NCI-H345 (cell line): Measurements from ENCODE around the gene ARHGEF7.

Experiments used
- DNase-seq: peaks from one replicate; lab custom pipeline; 2025; lab: John Stamatoyannopoulos, UW

ARHGEF7 gene

DNA sequence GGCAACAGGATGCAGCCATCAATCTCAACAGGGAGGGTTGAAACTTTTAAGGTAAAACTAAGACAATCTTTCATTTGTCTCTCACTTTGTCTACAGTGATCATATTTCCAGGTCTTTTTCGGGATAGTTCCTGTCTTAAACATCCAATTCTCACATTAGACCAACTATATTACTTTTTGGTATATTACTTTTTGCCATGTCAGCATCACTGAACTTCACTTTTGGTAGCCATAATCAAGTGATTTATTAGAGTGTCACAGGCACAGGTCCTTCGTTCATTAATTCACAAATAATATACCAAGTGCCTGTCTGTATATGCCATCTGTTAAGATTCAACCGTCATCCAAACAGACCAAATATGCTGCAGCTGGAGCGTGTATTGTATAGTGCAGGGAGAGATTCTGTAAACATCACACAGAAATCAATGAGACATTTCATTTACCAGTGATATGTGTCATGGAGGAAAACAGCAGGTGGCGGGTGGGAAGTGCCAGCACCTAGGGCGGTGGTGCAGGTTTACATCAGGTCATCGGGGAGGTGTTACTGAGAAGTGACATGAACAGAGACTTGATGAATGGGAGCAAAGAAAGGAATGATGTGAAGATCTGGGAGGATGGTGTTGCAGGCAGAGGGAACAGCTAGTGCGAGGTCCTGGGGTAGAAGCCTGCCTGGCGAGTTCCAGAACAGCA is 24.9 kb downstream of the ARHGEF7 start:
- peak; percentile 92 for DNase-seq

DNA sequence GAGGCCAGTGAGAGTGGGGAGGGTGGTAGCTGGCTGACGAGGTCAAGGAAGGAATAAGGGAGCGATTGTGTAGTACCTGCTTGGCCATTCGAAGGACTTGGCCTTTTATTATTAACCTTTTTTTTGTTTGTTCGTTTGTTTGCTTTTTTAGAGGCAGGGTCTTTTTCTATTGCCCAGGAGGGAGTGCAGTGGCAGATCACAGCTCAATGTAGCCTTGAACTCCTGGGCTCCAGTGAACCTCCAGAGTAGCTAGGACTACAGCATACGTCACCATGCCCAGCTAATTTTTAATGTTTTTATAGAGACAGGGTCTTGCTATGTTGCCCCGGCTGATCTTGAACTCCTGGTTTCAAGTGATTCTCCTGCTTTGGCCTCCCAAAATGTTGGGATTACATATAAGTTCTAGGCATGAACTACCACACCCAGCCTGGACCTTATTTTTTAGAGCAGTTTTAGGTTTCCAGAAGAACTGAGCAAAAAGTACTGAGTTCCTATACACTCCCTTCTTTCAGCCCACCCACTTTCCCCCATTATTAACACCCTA is 25.5 kb downstream of the ARHGEF7 start:
- no peak for DNase-seq

- DNase-seq: no peak
Observed at GRCh38 chr13:111142472-111142871, 27.4 kb downstream of the ARHGEF7 start.

DNA sequence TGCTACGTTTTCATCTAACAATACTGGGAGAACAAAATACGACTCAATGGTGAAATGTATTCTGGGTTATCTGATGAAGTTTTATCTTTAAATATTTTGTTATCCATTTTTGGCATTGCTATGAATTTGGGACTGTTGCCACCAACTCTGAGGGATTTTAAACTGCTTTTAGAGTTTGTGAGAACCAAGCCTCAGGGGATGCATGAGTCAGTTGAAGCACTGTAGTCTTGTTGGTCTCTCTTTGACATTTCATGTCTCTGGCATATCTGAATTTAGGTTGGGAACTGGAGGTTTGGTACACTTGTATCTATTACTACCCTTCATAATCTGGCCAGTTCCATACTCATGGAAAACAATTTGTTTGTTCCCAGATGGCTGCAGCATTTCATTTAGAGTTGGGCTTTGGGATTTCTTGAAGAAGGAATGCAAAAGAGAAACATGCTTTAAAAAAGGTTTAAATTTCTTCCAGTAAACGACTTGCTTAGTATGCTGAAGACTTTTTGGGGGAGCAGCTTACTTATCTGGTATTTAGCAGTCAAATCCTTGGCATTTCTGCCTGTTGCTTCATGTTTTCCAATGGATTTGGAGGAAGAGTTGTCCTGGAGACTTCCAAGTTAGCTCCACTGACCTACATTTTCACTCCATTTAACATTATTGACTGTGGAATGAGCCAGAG is 28.9 kb downstream of the ARHGEF7 start:
- no peak for DNase-seq

- DNase-seq: no peak
Observed at GRCh38 chr13:111145071-111145470, 30.0 kb downstream of the ARHGEF7 start.

DNA sequence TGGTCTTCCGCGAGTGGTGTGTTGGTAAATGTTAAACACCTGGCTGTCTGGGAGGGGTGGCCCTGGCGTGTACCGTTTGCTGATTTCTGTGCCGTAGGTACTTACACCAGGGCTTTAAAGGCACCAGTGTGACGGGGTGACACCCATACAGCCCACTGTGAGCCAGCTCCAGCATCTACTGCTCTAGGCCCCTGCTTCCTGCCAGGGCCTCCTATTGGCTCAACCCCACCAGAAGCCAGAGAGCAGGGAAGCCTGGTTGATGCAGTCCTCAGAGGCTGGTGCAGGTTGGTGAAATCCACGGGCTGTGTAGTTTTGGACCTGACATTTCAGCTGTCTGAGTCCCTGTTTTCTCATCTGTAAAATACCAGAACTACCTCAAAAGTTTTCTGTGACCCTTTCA is 30.4 kb downstream of the ARHGEF7 start:
- DNase-seq: no peak

DNA sequence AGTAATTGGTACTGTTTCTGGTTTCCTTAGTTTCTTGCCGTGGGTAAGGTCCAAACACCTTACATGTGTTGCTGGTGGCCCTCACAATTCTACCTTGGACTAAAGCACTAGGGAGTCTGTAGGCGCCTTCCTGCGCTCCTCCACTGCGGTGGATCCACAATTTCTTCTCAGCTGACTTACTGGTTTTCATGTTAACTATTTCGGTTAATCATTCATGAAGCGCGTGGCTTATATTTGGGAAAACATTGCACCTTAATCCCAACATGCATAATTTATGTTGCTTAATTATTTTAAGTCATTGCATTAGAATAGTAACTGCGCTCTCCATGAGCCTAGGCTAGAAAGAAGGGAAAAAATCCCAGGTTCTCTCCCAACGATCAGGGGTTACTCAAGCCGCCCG is 37.7 kb downstream of the ARHGEF7 start:
- DNase-seq: no peak

DNA sequence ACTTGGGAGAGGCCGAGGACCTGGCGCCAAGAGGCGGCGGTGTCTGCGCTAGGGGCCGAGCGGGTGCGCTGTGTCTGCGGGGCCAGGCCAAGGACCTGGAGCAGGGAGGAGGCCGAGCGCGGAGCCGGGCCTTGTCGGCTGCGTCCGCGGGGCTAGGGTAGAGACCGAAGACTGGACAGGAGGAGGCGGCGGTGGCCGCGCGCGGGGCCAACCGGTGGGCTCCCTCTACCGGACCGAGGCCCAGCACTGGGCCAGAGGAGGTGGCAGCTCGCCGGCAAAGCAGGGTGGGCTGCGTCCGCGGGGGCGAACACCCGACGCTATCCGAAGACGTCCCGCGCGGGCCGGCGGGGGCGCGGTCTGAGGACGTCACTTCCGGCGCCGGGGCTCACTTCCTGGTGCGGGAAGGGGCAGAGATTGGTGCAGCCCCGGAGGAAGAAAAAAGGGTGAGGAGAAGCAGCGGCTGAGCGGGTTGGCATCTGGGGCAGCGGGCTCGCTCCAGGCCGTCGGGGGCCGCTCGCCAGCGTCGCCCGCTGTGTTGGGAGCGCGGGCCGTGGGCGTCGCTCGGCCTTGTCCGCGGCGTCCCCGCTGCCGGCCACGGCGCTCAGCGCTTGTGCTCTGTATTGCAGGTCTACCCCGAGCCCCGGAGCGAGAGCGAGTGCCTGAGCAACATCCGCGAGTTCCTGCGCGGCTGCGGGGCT is 38.3 kb downstream of the ARHGEF7 start:
- peak; percentile 90 for DNase-seq

DNA sequence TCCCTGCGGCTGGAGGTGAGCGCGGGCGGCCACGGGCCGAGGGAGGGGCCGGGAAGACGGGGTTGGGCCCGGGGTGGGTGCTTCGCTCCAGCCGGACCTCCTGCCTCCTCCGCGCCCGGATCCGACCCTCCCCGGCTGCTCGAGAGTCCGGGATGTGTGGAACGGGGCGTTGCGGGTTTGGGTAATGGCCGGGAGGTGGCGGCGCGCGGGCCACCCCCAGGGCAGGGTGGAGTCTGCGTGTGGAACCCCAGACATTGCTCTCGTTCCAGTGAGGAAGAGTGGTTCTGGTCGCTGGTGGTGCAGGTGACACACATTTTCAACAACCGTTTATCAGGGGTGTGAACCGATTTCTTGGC is 38.8 kb downstream of the ARHGEF7 start:
- DNase-seq: peak; percentile 57

- DNase-seq: no peak
Observed at GRCh38 chr13:111156421-111156820, 41.3 kb downstream of the ARHGEF7 start.

DNA sequence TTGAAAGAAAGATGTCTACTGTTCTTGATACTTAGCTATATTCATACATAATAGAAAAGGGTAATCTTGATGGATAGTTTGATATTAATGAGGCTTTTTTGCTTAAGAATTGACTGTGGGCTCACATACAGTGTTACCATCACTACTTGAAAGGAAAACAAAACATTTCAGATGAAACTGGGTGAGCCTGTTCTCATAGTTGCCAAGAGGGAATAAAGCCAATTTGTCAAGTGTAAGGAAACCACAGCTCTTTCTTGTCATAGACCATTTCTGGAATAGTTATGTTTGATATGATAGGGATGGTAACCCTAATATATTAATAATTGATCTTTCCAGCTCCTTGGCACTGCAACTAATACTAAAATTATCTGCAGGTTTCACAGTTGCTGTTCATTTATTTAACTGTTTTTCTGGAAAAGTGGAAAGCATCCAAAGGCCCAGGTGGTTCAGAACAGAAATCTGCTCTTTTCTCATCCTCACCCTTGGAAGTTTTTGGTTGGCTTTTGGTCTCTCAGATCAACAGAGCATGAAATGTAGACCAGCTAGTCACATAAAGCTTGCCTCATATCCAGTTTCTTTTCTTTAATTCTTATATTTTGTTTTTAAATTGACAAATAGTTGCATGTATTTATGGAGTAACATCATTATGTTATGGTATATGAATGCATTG is 43.2 kb downstream of the ARHGEF7 start:
- DNase-seq: no peak

GRCh38 chr13:111159362-111160320 is 44.5 kb downstream of the ARHGEF7 start:
- DNase-seq: no peak

DNA sequence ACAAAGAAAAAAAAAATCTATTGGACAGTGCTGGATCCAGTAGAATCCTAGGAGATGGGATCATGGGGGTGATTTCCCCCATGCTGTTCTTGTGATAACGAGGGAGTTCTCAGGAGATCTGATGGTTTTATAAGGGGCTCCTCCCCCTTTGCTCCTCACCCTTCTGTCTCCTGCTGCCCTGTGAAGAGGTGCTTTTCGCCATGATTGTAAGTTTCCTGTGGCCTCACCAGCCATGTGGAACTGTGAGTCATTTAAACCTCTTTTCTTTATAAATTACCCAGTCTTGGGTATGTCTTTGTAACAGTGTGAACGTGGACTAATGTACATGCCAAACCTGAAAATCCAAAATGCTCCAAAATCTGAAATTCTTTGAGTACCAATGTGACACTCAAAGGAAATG is 45.5 kb downstream of the ARHGEF7 start:
- DNase-seq: no peak

DNA sequence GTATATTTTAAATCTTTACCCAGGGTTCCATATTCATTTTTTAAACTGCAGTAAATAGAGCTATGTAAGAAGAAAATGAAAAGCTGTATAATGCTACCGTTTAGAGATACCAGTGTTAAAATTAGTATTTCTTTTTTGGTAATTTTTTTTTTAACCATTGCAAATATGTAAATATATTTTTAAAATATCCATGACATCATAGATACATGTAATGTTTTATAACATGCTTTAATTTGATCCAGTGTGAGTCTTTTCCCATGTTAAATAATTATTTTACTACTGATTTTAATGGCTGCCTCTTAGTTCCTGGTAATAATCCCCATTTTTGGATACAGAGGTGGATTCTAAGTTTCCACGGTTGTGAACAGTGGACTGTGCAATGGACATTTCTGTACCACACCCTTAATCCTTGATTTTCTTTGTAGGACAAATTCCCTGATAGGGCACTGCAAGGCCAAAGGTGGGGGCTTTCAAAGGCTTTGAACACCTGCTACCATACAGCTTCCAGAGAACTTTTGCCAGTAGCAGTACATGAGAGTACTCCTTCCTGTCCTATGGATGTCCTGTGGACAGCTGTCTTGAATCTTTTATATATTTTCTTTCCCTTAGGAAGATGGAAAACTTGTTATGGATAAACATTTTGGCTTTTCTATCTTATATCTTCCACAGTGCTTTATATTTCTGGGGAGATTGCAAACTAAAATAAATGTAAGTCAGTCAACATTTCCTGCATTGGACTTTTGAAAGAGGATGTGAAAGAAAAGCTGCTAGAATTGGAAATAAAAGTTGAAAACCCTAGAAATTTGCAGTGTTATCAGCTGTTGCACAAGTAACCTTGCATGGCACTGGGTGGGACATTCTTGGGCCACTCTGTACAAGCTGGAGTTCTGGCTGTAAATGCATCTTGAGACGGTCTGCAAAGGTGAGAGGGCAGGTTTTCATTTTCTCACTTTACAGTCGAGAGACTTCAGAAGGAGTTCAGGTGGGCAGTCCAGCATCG is 46.8 kb downstream of the ARHGEF7 start:
- DNase-seq: no peak

DNA sequence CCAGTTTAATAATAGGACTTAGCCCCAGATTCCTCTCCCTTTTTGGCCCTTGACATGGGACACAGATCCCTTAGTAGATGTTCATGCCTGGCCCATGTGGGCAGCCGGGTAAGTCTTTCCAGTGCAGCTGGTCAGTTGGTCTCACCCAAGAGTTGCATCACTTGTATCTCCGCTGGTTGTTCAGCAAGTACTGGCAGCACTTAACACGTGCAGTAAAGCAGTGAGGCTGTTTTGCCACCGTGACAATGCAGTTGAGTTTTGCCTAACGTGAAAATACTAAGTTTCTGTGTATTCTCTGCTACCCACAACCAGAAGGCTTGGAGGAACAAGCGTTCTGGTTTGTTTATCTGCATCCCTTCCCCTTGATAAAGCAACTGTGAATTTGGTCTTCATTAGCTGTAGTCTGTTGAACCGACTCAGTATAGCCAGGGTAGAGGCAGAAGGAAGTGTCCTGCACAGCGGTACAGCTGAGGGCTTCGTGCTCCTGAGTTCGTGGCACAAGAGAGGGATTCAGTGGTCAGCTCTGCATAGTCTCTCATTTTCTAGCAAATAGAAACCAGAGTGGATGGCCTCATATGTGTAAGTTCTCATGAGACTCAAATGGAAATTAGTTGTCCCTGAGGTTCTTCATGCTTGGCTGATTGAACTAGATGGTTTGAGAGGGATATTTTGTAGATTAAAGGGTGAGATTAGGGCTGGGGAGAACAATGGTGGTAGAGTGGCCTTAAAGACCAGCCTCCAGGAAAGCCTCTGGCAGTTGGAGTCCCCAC is 50.3 kb downstream of the ARHGEF7 start:
- DNase-seq: no peak

GRCh38 chr13:111166882-111167675 is 52.0 kb downstream of the ARHGEF7 start:
- DNase-seq: no peak

- no peak for DNase-seq
Observed at GRCh38 chr13:111168107-111168506, 53.0 kb downstream of the ARHGEF7 start.

- DNase-seq: no peak
Observed at GRCh38 chr13:111171112-111171511, 56.0 kb downstream of the ARHGEF7 start.
